ENCODE measurements around the gene CACNA2D1.

DNA sequence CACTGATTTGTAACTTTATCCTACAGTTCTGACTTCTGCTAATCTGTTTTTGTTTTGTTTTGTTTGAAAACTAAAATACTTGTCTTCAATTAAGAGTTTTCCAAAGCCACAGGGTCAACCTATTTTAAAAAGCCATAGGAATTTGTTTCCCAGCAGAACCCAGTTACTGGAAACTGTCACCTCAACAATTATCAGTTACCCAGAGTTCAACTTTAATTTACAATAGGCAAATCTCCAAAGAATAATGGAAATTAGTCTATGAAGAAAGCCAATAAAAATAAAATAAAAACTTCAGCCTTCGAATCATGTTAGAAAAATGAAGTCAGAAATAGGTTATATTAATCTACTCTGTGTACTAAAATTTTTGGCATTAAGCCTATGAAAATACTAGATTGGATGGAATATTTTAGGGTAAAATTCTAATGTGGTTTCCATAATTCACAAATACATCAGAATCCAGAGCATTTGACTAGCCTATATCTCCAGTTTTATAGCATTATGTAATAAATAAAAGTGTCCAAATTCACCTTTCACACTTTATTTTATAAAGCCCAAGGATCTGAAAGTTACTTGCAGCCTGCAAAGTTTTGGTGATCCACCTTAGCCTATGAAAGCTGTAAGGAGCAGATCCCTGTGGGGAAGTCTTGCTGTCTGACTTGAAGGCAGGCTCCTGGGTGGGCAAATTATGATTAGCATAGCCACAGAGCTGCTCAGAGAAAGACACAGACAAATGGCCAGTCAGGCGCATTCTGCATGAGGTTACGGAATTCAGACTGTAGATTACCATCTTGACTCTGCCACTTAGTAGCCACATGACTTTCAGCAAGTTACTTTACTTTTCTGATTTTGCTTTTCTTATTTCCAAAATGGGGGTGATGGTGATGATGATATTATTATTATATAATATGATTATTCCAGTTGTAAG is 423.8 kb downstream of the CACNA2D1 start:
- TF ChIP-seq OSR1 (CRISPR knock-in tag; IDR thresholded peaks at IDR 0.05), result no peak
- TF ChIP-seq, protein P1, sequence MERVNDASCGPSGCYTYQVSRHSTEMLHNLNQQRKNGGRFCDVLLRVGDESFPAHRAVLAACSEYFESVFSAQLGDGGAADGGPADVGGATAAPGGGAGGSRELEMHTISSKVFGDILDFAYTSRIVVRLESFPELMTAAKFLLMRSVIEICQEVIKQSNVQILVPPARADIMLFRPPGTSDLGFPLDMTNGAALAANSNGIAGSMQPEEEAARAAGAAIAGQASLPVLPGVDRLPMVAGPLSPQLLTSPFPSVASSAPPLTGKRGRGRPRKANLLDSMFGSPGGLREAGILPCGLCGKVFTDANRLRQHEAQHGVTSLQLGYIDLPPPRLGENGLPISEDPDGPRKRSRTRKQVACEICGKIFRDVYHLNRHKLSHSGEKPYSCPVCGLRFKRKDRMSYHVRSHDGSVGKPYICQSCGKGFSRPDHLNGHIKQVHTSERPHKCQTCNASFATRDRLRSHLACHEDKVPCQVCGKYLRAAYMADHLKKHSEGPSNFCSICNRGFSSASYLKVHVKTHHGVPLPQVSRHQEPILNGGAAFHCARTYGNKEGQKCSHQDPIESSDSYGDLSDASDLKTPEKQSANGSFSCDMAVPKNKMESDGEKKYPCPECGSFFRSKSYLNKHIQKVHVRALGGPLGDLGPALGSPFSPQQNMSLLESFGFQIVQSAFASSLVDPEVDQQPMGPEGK (CRISPR knock-in tag; IDR thresholded peaks at IDR 0.05; ENCODE audit: borderline replicate concordance), result no peak; the same call in 1 of the 2 replicates

Measured in SK-N-SH treated with all-trans-retinoic acid at 6 μM for 48 hours (cell line).